ENCODE data around the gene NFATC2.

The NFATC2 gene

DNA sequence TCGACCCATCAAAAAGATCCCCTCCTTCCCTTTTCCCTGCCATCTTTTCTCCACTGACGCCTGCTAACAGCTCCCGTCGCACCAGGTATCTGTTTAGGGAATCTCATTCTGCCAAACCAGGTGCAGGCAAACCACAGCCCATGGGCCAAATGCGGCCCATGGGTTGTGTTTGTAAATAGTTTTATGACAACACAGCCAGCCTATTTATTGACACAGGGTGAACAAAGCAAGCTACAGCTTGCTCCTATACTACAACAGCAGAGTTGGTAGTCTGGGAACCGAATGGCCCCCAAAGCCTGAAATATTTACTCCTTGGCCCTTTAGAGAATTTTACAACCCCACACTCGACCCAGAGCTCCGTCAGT lies 16.4 kb downstream of the NFATC2 start:
- POLR2A ChIA-PET = interaction anchor here (1.1 kb wide), 1 partner anchor 96 kb away, joined by 3 read pairs; no protein-coding TSS in a partner anchor
- no peak for DNase-seq (ENCODE audit: extremely low spot score)
- TF ChIP-seq LEF1 (IDR thresholded peaks at IDR 0.05; ENCODE audit: borderline replicate concordance) (no peak), HDGF (IDR thresholded peaks at IDR 0.05; ENCODE audit: borderline replicate concordance) (no peak), ELF4 (IDR thresholded peaks at IDR 0.05) (no peak), ARNT (IDR thresholded peaks at IDR 0.05) (no peak), FOXK2 (IDR thresholded peaks at IDR 0.05) (no peak), FOXA1 (IDR thresholded peaks at IDR 0.05) (no peak), SP1 (IDR thresholded peaks at IDR 0.05) (no peak), FOXM1 (IDR thresholded peaks at IDR 0.05; ENCODE audit: borderline replicate concordance) (no peak), CTBP1 (IDR thresholded peaks at IDR 0.05; ENCODE audit: borderline replicate concordance) (no peak), SUZ12 (IDR thresholded peaks at IDR 0.05) (no peak), TARDBP (IDR thresholded peaks at IDR 0.05) (no peak), ZNF384 (IDR thresholded peaks at IDR 0.05) (no peak), BHLHE40 (IDR thresholded peaks at IDR 0.05; ENCODE audit: borderline replicate concordance) (no peak), L3MBTL2 (conservative IDR thresholded peaks at IDR 0.05) (no peak), NFRKB (IDR thresholded peaks at IDR 0.05) (no peak)
- TF ChIP-seq, protein P1, sequence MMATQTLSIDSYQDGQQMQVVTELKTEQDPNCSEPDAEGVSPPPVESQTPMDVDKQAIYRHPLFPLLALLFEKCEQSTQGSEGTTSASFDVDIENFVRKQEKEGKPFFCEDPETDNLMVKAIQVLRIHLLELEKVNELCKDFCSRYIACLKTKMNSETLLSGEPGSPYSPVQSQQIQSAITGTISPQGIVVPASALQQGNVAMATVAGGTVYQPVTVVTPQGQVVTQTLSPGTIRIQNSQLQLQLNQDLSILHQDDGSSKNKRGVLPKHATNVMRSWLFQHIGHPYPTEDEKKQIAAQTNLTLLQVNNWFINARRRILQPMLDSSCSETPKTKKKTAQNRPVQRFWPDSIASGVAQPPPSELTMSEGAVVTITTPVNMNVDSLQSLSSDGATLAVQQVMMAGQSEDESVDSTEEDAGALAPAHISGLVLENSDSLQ (IDR thresholded peaks at IDR 0.05) = no peak
- CTCF ChIA-PET = no interaction called here

DNA sequence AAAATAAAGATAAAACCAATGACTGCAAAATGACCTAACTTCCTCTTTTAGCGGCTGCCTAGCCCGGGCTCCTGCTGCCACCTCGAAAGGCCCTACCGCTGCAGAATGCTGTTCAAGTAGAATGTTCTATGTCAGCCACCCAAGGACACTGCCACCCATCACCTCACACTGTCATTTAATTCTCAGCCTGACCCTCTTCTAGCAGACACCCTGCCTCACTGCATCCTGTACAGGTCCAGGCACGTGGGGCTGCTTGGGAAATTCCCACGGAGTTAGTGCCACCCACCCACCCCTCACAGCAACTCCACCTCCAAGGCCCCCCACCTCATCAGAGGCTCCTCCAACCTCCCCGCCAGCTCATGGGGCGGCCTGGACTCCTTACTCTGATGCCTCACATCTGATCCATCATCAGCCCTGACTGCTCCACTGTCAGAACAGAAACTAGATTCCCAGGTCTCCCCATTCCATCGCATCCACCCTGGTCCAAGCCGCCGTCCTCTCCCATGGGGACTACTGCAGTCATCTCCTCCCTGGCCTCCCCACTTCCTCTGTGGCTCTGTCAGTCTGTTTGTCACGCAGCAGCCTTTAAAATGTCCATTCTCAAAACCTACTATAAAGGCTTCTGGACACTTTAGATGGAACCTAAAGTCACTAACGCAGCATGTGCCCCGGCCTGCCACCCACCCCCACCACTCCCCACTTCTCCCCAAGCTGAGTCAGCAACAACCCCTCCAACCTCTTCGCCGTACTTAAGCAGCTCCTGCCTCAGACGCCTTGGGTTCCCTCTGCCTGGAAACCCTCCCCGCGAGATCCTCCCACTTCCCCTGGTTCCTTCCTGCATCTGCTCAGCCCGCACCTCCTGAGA lies 17.0 kb downstream of the NFATC2 start:
- ChIA-PET CTCF (no interaction called here), POLR2A (no interaction called here)
- no peak for TF ChIP-seq CTBP1 (IDR thresholded peaks at IDR 0.05; ENCODE audit: borderline replicate concordance)
- no peak for TF ChIP-seq LEF1 (IDR thresholded peaks at IDR 0.05; ENCODE audit: borderline replicate concordance)
- no peak for DNase-seq (ENCODE audit: extremely low spot score)

DNA sequence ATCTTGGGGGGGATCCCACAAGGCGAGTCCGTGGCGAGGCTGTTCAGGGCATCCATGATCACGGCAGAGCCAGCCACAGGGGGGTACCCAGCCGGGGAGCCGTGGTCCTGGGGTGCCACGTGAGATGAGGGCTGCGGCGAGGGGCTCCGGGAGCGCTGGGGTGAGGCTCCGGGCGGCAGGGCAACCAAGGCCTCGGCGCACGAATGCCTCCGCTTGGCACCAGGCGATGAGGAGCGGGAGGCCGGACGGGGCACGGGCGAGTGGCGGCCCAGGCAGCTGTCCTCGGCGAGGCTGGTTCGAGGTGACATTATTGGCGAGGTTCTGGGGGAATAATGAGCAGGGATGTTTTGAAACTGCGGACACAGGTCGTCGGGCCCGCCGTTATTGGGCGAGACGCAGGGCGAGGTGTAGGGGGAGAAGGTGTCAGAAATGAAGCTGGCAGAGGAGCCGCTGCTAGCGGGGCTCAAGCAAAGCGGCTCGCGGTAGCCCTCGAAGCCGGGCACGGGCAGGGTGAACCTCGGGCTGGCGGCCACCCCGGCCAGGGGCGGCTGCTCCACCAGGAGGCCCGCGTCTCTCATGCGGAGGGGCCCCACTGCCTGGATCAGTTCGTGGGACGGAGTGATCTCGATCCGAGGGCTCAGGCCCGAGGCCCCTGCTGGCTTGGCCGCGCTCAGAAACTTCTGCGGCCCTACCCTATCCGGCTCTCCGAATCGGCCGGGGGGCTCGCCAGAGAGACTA lies 19.1 kb downstream of the NFATC2 start:
- DNase-seq (ENCODE audit: extremely low spot score) = no peak
- ChIA-PET POLR2A (no interaction called here), CTCF (interaction anchor here (0.7 kb wide), 1 partner anchor 17 kb away, joined by 3 read pairs; no protein-coding TSS in a partner anchor)
- TF ChIP-seq FOXM1 (IDR thresholded peaks at IDR 0.05; ENCODE audit: borderline replicate concordance) = no peak
- TF ChIP-seq ARNT (IDR thresholded peaks at IDR 0.05) = no peak
- TF ChIP-seq, protein P1 (IDR thresholded peaks at IDR 0.05) = no peak
- TF ChIP-seq ELF4 (IDR thresholded peaks at IDR 0.05) = no peak
- no peak for TF ChIP-seq NFRKB (IDR thresholded peaks at IDR 0.05)
- TF ChIP-seq SP1 (IDR thresholded peaks at IDR 0.05) = no peak
- no peak for TF ChIP-seq FOXA1 (IDR thresholded peaks at IDR 0.05)
- TF ChIP-seq ZNF384 (IDR thresholded peaks at IDR 0.05) = no peak
- no peak for TF ChIP-seq SUZ12 (IDR thresholded peaks at IDR 0.05)
- TF ChIP-seq CTBP1 (IDR thresholded peaks at IDR 0.05; ENCODE audit: borderline replicate concordance) = no peak
- no peak for TF ChIP-seq TARDBP (IDR thresholded peaks at IDR 0.05)
- TF ChIP-seq HDGF (IDR thresholded peaks at IDR 0.05; ENCODE audit: borderline replicate concordance) = no peak
- TF ChIP-seq BHLHE40 (IDR thresholded peaks at IDR 0.05; ENCODE audit: borderline replicate concordance) = no peak
- no peak for TF ChIP-seq FOXK2 (IDR thresholded peaks at IDR 0.05)
- no peak for TF ChIP-seq L3MBTL2 (conservative IDR thresholded peaks at IDR 0.05)
- TF ChIP-seq LEF1 (IDR thresholded peaks at IDR 0.05; ENCODE audit: borderline replicate concordance) = no peak

DNA sequence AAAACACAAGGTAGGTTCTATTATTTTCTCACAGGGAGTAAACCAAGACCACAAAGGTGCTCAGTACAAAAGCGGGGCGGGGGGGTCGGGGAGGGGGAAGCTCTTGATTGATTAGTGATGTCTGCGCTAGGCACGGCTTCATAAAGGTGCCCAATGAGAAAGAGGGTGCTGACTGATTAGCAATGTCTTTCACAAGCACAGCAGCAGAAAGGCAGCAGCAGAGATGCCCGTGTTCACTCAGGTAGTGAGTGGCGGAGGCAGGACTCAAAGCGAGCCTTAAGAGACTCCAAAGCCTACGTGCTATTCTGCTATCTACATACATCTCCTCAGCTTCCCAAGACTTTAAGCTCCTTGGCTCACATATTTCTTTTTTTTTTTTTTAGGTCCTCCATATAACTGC lies 20.3 kb downstream of the NFATC2 start:
- CTCF ChIA-PET = no interaction called here
- no peak for DNase-seq (ENCODE audit: extremely low spot score)
- TF ChIP-seq SP1 (IDR thresholded peaks at IDR 0.05) (no peak), ARNT (IDR thresholded peaks at IDR 0.05) (no peak), ELF4 (IDR thresholded peaks at IDR 0.05) (no peak), TARDBP (IDR thresholded peaks at IDR 0.05) (no peak), FOXK2 (IDR thresholded peaks at IDR 0.05) (no peak), FOXM1 (IDR thresholded peaks at IDR 0.05; ENCODE audit: borderline replicate concordance) (no peak)
- POLR2A ChIA-PET = no interaction called here

DNA sequence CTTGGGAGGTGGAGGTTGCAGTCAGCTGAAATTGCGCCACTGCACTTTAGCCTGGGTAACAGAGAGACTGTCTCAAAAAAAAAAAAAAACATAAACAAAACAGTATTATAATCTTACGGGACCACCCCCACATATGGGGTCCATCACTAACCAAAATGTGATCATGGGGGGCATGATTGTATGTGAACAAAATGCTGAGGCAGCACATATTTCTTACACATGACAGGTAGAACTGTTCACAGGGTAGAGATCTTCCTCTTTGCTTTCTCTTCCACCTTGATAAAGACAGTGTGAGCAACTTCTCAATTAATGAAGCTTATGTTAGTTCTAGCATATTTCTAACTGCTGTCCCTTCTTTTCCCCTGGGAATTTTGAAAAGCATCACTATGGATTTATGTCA lies 24.7 kb downstream of the NFATC2 start:
- DNase-seq (ENCODE audit: extremely low spot score) = no peak
- TF ChIP-seq FOXM1 (IDR thresholded peaks at IDR 0.05; ENCODE audit: borderline replicate concordance) (no peak), FOXA1 (IDR thresholded peaks at IDR 0.05) (no peak), ELF4 (IDR thresholded peaks at IDR 0.05) (no peak), SUZ12 (IDR thresholded peaks at IDR 0.05) (no peak), HDGF (IDR thresholded peaks at IDR 0.05; ENCODE audit: borderline replicate concordance) (no peak), SP1 (IDR thresholded peaks at IDR 0.05) (no peak), ZNF384 (IDR thresholded peaks at IDR 0.05) (no peak), NFRKB (IDR thresholded peaks at IDR 0.05) (no peak), ARNT (IDR thresholded peaks at IDR 0.05) (no peak), LEF1 (IDR thresholded peaks at IDR 0.05; ENCODE audit: borderline replicate concordance) (no peak)
- TF ChIP-seq, protein P1 (IDR thresholded peaks at IDR 0.05) = no peak
- ChIA-PET POLR2A (no interaction called here), CTCF (no interaction called here)

DNA sequence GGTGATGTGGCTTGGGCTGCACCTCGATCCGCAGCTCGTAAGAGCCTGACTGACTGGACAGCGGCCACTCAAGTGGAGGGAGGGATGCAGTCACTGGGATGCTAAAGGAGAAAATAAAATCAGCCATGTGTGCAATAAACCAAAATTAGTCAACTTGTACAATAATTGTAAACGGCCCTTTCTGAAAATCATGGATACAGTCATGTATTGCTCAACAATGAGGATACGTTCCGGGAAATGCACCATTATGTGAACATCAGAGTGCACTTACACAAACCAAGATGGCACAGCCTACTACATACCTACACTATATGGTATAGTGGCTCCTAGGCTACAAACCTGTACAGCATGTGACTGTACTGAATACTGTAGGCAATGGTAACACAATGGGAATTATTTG lies 25.7 kb downstream of the NFATC2 start:
- no peak for TF ChIP-seq FOXK2 (IDR thresholded peaks at IDR 0.05)
- no peak for TF ChIP-seq HDGF (IDR thresholded peaks at IDR 0.05; ENCODE audit: borderline replicate concordance)
- no peak for TF ChIP-seq CTBP1 (IDR thresholded peaks at IDR 0.05; ENCODE audit: borderline replicate concordance)
- no peak for TF ChIP-seq LEF1 (IDR thresholded peaks at IDR 0.05; ENCODE audit: borderline replicate concordance)
- no peak for TF ChIP-seq ZNF384 (IDR thresholded peaks at IDR 0.05)
- TF ChIP-seq, protein P1 (IDR thresholded peaks at IDR 0.05) = no peak
- TF ChIP-seq L3MBTL2 (conservative IDR thresholded peaks at IDR 0.05) = no peak
- TF ChIP-seq NFRKB (IDR thresholded peaks at IDR 0.05) = no peak
- no peak for TF ChIP-seq ELF4 (IDR thresholded peaks at IDR 0.05)
- POLR2A ChIA-PET = no interaction called here
- no peak for DNase-seq (ENCODE audit: extremely low spot score)
- CTCF ChIA-PET = no interaction called here
